ENCODE data around the gene ERVFRD-1. TPM values are rescaled to one million over a fixed set of nuclear protein-coding genes. Genes with fewer than 3 reads are reported as not detected.

ERVFRD-1 gene
- total RNA-seq, 1 experiment from 2014 or later: not detected

DNA sequence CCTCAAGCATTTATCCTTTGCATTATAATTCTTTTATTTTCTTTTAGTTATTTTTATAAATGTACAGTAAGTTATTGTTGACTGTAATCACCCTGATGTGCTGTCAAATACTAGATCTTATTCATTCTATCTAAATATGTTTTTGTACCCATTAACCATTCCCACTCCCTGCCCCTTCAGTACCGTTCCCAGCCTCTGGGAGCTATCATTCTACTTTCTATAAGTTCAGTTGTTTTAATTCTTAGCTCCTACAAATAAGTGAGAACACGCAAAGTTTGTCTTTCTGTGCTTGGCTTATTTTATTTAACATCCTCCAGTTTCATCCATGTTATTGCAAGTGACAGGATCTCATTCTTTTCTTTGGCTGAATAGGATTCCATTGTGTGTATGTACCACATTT, 12.5 kb upstream of the ERVFRD-1 start:
- peaks cover 17% of the 10 kb centered on the region for H3K4me1 ChIP-seq (ENCODE audit: insufficient read depth, low read length)
- peaks cover 10% of the 10 kb centered on the region; the same call in 1 of the 2 replicates for H4K20me1 ChIP-seq (ENCODE audit: low read length)
- H3K27me3 ChIP-seq (ENCODE audit: low read length): no peaks in the 10 kb centered on the region
- ChIA-PET CTCF (no interaction called here), POLR2A (ENCODE audit: unreplicated experiment) (no interaction called here)
- H3K4me2 ChIP-seq (ENCODE audit: low read length): no peak overlapping the region
- TF ChIP-seq, protein P1, sequence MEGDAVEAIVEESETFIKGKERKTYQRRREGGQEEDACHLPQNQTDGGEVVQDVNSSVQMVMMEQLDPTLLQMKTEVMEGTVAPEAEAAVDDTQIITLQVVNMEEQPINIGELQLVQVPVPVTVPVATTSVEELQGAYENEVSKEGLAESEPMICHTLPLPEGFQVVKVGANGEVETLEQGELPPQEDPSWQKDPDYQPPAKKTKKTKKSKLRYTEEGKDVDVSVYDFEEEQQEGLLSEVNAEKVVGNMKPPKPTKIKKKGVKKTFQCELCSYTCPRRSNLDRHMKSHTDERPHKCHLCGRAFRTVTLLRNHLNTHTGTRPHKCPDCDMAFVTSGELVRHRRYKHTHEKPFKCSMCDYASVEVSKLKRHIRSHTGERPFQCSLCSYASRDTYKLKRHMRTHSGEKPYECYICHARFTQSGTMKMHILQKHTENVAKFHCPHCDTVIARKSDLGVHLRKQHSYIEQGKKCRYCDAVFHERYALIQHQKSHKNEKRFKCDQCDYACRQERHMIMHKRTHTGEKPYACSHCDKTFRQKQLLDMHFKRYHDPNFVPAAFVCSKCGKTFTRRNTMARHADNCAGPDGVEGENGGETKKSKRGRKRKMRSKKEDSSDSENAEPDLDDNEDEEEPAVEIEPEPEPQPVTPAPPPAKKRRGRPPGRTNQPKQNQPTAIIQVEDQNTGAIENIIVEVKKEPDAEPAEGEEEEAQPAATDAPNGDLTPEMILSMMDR (conservative IDR thresholded peaks at IDR 0.05; ENCODE audit: low read depth, low read length): no peak; the same call in 1 of the 2 replicates
- TF ChIP-seq EZH2 (IDR thresholded peaks at IDR 0.05; ENCODE audit: low read length, unreplicated experiment) (no peak), EZH2phosphoT487 (IDR thresholded peaks at IDR 0.05; ENCODE audit: borderline replicate concordance, low read length) (no peak)
- intact Hi-C loops (cut with micrococcal nuclease): no loop called here
- no TSS peak for BruUV-seq (replicated peaks)
- H3K27ac ChIP-seq (ENCODE audit: low read length): no peak overlapping the region
- 0 out of 2 replicates have a peak, but pooled peaks cover 2% of the 10 kb centered on the region for H3K36me3 ChIP-seq (ENCODE audit: low read depth, low read length)
- H3K9ac ChIP-seq (ENCODE audit: low read length): no peak overlapping the region
- H3K9me2 ChIP-seq (replicated peaks; ENCODE audit: low read length): no peaks in the 10 kb centered on the region
- H3K79me2 ChIP-seq (ENCODE audit: low read length): peaks cover 62% of the 10 kb centered on the region
- no peaks in the 10 kb centered on the region for H3F3A ChIP-seq (ENCODE audit: low read length, unreplicated experiment)
- no peak overlapping the region for H3K4me3 ChIP-seq (ENCODE audit: low read length)
- DNase-seq (no peak), ATAC-seq (no peak)
- no peaks in the 10 kb centered on the region for H3K9me3 ChIP-seq (ENCODE audit: low read length)
- no peak overlapping the region for H2AFZ ChIP-seq (ENCODE audit: low read length)

DNA sequence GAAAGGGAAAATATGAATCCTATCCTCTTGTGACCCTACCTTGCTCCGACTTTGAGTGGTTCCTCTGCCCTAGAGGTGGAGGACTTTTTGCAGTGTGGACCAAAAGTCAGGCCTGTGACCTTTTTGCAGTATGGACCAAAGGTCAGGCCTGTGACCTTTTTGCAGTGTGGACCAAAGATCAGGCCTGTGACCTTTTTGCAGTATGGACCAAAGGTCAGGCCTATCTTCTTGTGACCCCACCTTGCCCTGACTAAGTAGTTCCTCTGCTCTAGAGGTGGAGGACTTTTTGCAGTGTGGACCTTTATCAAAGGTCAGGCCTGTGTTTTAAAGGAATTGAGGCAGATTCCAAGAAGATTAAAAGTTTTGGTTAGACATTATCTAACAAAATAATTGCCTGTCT, 10.9 kb upstream of the ERVFRD-1 start:
- H2AFZ ChIP-seq (ENCODE audit: low read length): no peak overlapping the region
- H3K79me2 ChIP-seq (ENCODE audit: low read length): peaks cover 70% of the 10 kb centered on the region
- no peak overlapping the region for H3K27ac ChIP-seq (ENCODE audit: low read length)
- ATAC-seq: no peak
- peaks cover 17% of the 10 kb centered on the region for H3K4me1 ChIP-seq (ENCODE audit: insufficient read depth, low read length)
- no peak overlapping the region for H3K9ac ChIP-seq (ENCODE audit: low read length)
- H3F3A ChIP-seq (ENCODE audit: low read length, unreplicated experiment): no peaks in the 10 kb centered on the region
- intact Hi-C loops (cut with micrococcal nuclease): no loop called here
- H3K4me3 ChIP-seq (ENCODE audit: low read length): no peak overlapping the region
- no TSS peak for BruUV-seq (replicated peaks)
- TF ChIP-seq EZH2phosphoT487 (IDR thresholded peaks at IDR 0.05; ENCODE audit: borderline replicate concordance, low read length): no peak
- TF ChIP-seq, protein P1 (conservative IDR thresholded peaks at IDR 0.05; ENCODE audit: low read depth, low read length): no peak
- no peak for TF ChIP-seq EZH2 (IDR thresholded peaks at IDR 0.05; ENCODE audit: low read length, unreplicated experiment)
- DNase-seq: no peak
- no peaks in the 10 kb centered on the region for H3K9me2 ChIP-seq (replicated peaks; ENCODE audit: low read length)
- peaks cover 10% of the 10 kb centered on the region; the same call in 1 of the 2 replicates for H4K20me1 ChIP-seq (ENCODE audit: low read length)
- no peak overlapping the region for H3K4me2 ChIP-seq (ENCODE audit: low read length)
- H3K36me3 ChIP-seq (ENCODE audit: low read depth, low read length): no peaks in the 10 kb centered on the region
- CTCF ChIA-PET: no interaction called here
- H3K9me3 ChIP-seq (ENCODE audit: low read length): no peaks in the 10 kb centered on the region
- no peaks in the 10 kb centered on the region for H3K27me3 ChIP-seq (ENCODE audit: low read length)
- POLR2A ChIA-PET (ENCODE audit: unreplicated experiment): no interaction called here

DNA sequence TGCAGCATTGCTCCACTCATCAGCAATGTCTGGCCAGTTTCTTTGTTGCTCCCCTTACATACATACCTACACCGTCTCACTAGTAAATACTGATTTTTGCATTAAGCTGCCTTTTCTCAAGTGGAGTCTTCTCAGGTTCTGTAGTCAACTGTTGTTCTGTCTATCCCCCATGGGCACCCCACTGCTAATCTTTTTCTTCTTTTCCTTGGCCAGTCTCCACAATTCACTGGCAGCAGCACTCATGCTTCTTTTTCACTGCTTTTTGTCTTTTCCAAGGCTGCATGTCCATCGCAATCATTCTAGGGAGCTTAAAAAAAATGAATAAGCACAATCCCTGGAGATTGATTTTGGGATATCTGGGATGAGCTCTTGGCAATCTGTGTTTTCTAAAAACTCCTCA, 10.3 kb upstream of the ERVFRD-1 start:
- no peak overlapping the region for H2AFZ ChIP-seq (ENCODE audit: low read length)
- no peak overlapping the region for H3K27ac ChIP-seq (ENCODE audit: low read length)
- TF ChIP-seq, protein P1 (conservative IDR thresholded peaks at IDR 0.05; ENCODE audit: low read depth, low read length): no peak
- TF ChIP-seq EZH2phosphoT487 (IDR thresholded peaks at IDR 0.05; ENCODE audit: borderline replicate concordance, low read length): no peak
- TF ChIP-seq EZH2 (IDR thresholded peaks at IDR 0.05; ENCODE audit: low read length, unreplicated experiment): no peak
- peaks cover 17% of the 10 kb centered on the region for H3K4me1 ChIP-seq (ENCODE audit: insufficient read depth, low read length)
- H3K9me3 ChIP-seq (ENCODE audit: low read length): no peaks in the 10 kb centered on the region
- peaks cover 72% of the 10 kb centered on the region for H3K79me2 ChIP-seq (ENCODE audit: low read length)
- ATAC-seq (no peak), DNase-seq (no peak)
- intact Hi-C loops (cut with micrococcal nuclease): no loop called here
- H3K4me2 ChIP-seq (ENCODE audit: low read length): no peak overlapping the region
- no peaks in the 10 kb centered on the region for H3F3A ChIP-seq (ENCODE audit: low read length, unreplicated experiment)
- H4K20me1 ChIP-seq (ENCODE audit: low read length): peaks cover 10% of the 10 kb centered on the region; the same call in 1 of the 2 replicates
- H3K9me2 ChIP-seq (replicated peaks; ENCODE audit: low read length): no peaks in the 10 kb centered on the region
- H3K36me3 ChIP-seq (ENCODE audit: low read depth, low read length): no peaks in the 10 kb centered on the region
- no peaks in the 10 kb centered on the region for H3K27me3 ChIP-seq (ENCODE audit: low read length)
- ChIA-PET POLR2A (ENCODE audit: unreplicated experiment) (no interaction called here), CTCF (no interaction called here)
- no TSS peak for BruUV-seq (replicated peaks)
- H3K4me3 ChIP-seq (ENCODE audit: low read length): no peak overlapping the region
- no peak overlapping the region for H3K9ac ChIP-seq (ENCODE audit: low read length)
